Mesenchymal stem cell (in vitro differentiated cells and primary cell): ENCODE results near the gene ZNF592.

Experiments
- DNase-seq: peaks from one replicate; pipeline ENCODE4 v3.0.0-alpha.2; 2013
- H2AFZ ChIP-seq: one replicate; pipeline ENCODE4 v1.6.1; 2013; ENCODE audit warnings: low read depth, mild to moderate bottlenecking, control low read depth, inconsistent platforms, low read length, moderate library complexity
- H2AK5ac ChIP-seq: 2 replicates; pipeline ENCODE4 v1.6.1; 2013; ENCODE audit warnings: low read length, moderate library complexity, mild to moderate bottlenecking, inconsistent platforms; ENCODE audit not compliant: severe bottlenecking
- H2BK120ac ChIP-seq: one replicate; pipeline ENCODE4 v1.6.1; 2013; ENCODE audit warnings: low read depth, mild to moderate bottlenecking, inconsistent platforms, low read length, moderate library complexity
- H2BK12ac ChIP-seq, 2 experiments: one replicate each; pipeline ENCODE4 v1.6.1; 2013; ENCODE audit warnings: inconsistent platforms in 2 of 2, low read length in 2 of 2, mild to moderate bottlenecking in 2 of 2, moderate library complexity in 2 of 2, control low read depth in 1 of 2
- H2BK15ac ChIP-seq: one replicate; pipeline ENCODE4 v1.6.1; 2013; ENCODE audit warnings: mild to moderate bottlenecking, low read depth, inconsistent platforms; ENCODE audit not compliant: poor library complexity, severe bottlenecking
- H2BK5ac ChIP-seq: 2 replicates; pipeline ENCODE4 v1.6.1; 2013; ENCODE audit warnings: low read depth, mild to moderate bottlenecking, low read length, control low read depth, inconsistent platforms; ENCODE audit not compliant: poor library complexity, severe bottlenecking
- H3K14ac ChIP-seq, 2 experiments: one replicate each; pipeline ENCODE4 v1.6.1; 2013; ENCODE audit warnings: inconsistent platforms in 2 of 2, low read length in 2 of 2, control low read depth in 1 of 2, mild to moderate bottlenecking in 1 of 2, moderate library complexity in 1 of 2
- H3K18ac ChIP-seq, 2 experiments: one replicate each; pipeline ENCODE4 v1.6.1; 2013; ENCODE audit warnings: inconsistent platforms in 2 of 2, low read length in 2 of 2, control low read depth in 1 of 2, low read depth in 1 of 2, mild to moderate bottlenecking in 1 of 2
- H3K23ac ChIP-seq, 2 experiments: one replicate each; pipeline ENCODE4 v1.6.1; 2013; ENCODE audit warnings: inconsistent platforms in 2 of 2, low read length in 2 of 2, mild to moderate bottlenecking in 2 of 2, moderate library complexity in 2 of 2, control low read depth in 1 of 2
- H3K27ac ChIP-seq: 2 replicates; pipeline ENCODE4 v1.5.1; 2013; ENCODE audit warnings: mild to moderate bottlenecking, moderate library complexity, low read length, control low read depth, inconsistent platforms; ENCODE audit not compliant: poor library complexity, severe bottlenecking
- H3K27me3 ChIP-seq, 2 experiments: 2 replicates each; pipeline versions ENCODE4 v1.6.1 to v1.7.0; 2013; ENCODE audit warnings: low read length in 2 of 2, mild to moderate bottlenecking in 2 of 2, moderate library complexity in 2 of 2, control low read depth in 1 of 2, inconsistent platforms in 1 of 2; ENCODE audit not compliant: control insufficient read depth in 1 of 2, insufficient read depth in 1 of 2
- H3K36me3 ChIP-seq, 2 experiments: 2 replicates each; pipeline versions ENCODE4 v1.6.1 to v1.7.0; 2013; ENCODE audit warnings: low read length in 2 of 2, control low read depth in 1 of 2, inconsistent platforms in 1 of 2, low read depth in 1 of 2, mild to moderate bottlenecking in 1 of 2; ENCODE audit not compliant: insufficient read depth in 2 of 2, control insufficient read depth in 1 of 2
- H3K4ac ChIP-seq, 2 experiments: one replicate each; pipeline ENCODE4 v1.6.1; 2013; ENCODE audit warnings: inconsistent platforms in 2 of 2, low read length in 2 of 2, mild to moderate bottlenecking in 2 of 2, moderate library complexity in 2 of 2, control low read depth in 1 of 2, low read depth in 1 of 2
- H3K4me1 ChIP-seq: 2 replicates; pipeline ENCODE4 v1.6.1; 2013; ENCODE audit warnings: low read depth, low read length, control low read depth; ENCODE audit not compliant: control insufficient read depth, insufficient read depth
- H3K4me2 ChIP-seq: 2 replicates; pipeline ENCODE4 v1.6.1; 2013; ENCODE audit warnings: low read length, mild to moderate bottlenecking, inconsistent platforms; ENCODE audit not compliant: poor library complexity, severe bottlenecking
- H3K4me3 ChIP-seq, 2 experiments: 2 replicates each; pipeline versions ENCODE4 v1.5.1 to v1.7.0; 2013; ENCODE audit warnings: low read length in 2 of 2, mild to moderate bottlenecking in 2 of 2, control low read depth in 1 of 2, low read depth in 1 of 2; ENCODE audit not compliant: insufficient read depth in 1 of 2
- H3K79me1 ChIP-seq: replicated peaks from 2 replicates; pipeline ENCODE4 v1.6.1; 2013; ENCODE audit warnings: mild to moderate bottlenecking, control low read depth, low read length, inconsistent platforms; ENCODE audit not compliant: poor library complexity, severe bottlenecking
- H3K9ac ChIP-seq: 2 replicates; pipeline ENCODE4 v1.7.0; 2013; ENCODE audit warnings: mild to moderate bottlenecking, low read length, moderate library complexity
- H3K9me3 ChIP-seq: 2 replicates; pipeline ENCODE4 v1.7.0; 2013; ENCODE audit warnings: mild to moderate bottlenecking, low read length; ENCODE audit not compliant: control insufficient read depth
- H4K8ac ChIP-seq: one replicate; pipeline ENCODE4 v1.6.1; 2013; ENCODE audit warnings: inconsistent platforms, mild to moderate bottlenecking, low read length, moderate library complexity
- H4K91ac ChIP-seq: one replicate; pipeline ENCODE4 v1.6.1; 2013; ENCODE audit warnings: mild to moderate bottlenecking, low read length, inconsistent platforms
- WGBS: methylation state at CpG from one replicate; pipeline ENCODE4 v1.1.7; 2013; ENCODE audit warnings: mixed read lengths; 5-methylcytosine and 5-hydroxymethylcytosine counted together

ZNF592 gene

DNA sequence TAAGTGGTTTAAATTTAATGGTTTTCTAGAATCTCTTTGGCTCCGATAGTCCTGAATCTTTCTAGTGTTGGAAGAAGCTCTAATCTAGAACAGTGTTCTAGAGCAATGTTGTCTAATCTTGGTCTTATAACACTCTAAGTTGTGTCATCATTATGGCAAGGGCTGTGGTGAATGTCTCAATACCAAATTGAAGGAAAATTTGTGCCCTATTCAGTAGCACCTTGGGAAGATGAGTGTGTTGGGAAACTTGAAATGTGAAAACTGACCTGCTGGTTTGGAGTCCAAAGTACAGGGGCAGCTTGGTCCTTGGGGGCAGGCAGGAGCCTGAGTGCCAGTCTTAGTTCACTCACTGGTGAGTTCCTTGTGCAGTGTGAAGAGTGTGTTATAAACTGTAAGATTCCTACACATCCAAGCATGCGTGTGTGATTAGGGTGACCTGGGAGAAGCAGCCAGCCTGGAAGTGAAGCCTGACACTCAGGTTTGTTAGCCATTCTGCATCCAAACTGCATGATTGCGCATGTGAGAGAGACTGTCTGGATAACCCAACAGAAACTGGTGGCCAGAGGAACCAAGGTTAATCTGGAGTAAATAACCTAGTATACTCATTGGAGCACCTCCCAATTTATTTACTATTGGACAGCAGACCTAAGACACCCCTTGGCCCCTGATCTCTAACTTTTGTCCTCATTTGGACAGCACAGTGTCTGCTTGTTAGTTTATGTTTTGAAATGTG, 14.6 kb downstream of the ZNF592 start:
- Histone ChIP-seq H3K9ac (no peak overlapping the region), H3K36me3 (peaks cover 9 to 26% of the 10 kb centered on the region in 2 experiments), H3K23ac (no peak overlapping the region), H2AK5ac (no peak overlapping the region), H4K91ac (no peak overlapping the region), H3K4me2 (no peak overlapping the region), H3K9me3 (no peaks in the 10 kb centered on the region), H3K18ac (no peak overlapping the region), H3K14ac (no peak overlapping the region), H3K79me1 (peaks cover 4% of the 10 kb centered on the region), H4K8ac (no peak overlapping the region), H2BK12ac (no peak overlapping the region), H3K4me3 (no peak overlapping the region), H2BK5ac (no peak overlapping the region), H2BK15ac (no peak overlapping the region), H3K27ac (no peak overlapping the region), H3K4ac (no peak overlapping the region), H2BK120ac (no peak overlapping the region), H2AFZ (no peak overlapping the region), H3K27me3 (no peaks in the 10 kb centered on the region), H3K4me1 (peaks cover 13% of the 10 kb centered on the region)
- DNase-seq = no peak
- 97% methylated on average over 3 of the region's 3 CpGs for WGBS

DNA sequence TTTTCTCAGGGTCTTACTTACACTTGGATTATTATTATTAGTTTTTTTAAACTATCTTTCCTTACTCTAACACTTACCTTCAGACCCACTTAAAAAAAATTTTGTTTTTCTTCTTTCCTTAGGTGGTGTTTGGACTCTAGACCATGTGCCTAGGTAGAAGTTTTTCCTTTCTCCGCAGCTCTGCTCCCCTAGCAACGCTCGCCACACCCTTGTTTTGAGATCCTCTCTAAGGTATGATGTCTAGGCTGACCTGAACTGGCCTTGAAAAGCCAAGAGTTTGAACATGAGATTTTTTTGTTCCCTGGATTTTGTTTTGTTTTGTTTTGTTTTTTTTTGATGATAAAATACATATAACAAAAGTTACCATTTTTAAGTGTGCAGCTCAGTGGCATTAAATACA, 16.2 kb downstream of the ZNF592 start:
- no peak overlapping the region for H3K4me3 ChIP-seq
- no peak overlapping the region for H2BK15ac ChIP-seq
- no peaks in the 10 kb centered on the region for H3K9me3 ChIP-seq
- H3K27me3 ChIP-seq = no peaks in the 10 kb centered on the region
- no peak overlapping the region for H2BK120ac ChIP-seq
- no peak overlapping the region for H3K4ac ChIP-seq
- H3K27ac ChIP-seq = no peak overlapping the region
- H3K9ac ChIP-seq = no peak overlapping the region
- no peak overlapping the region for H3K23ac ChIP-seq
- WGBS = 92% methylated on average over 3 of the region's 3 CpGs
- peaks cover 13% of the 10 kb centered on the region for H3K4me1 ChIP-seq
- peaks cover 8% of the 10 kb centered on the region for H3K79me1 ChIP-seq
- no peak overlapping the region for H2AFZ ChIP-seq
- H2AK5ac ChIP-seq = no peak overlapping the region
- no peak overlapping the region for H3K18ac ChIP-seq
- no peak overlapping the region for H3K14ac ChIP-seq
- DNase-seq = no peak
- H4K91ac ChIP-seq = no peak overlapping the region
- H3K36me3 ChIP-seq = peaks cover 13 to 42% of the 10 kb centered on the region in 2 experiments
- H4K8ac ChIP-seq = no peak overlapping the region
- no peak overlapping the region for H2BK5ac ChIP-seq
- H3K4me2 ChIP-seq = no peak overlapping the region
- H2BK12ac ChIP-seq = no peak overlapping the region

DNA sequence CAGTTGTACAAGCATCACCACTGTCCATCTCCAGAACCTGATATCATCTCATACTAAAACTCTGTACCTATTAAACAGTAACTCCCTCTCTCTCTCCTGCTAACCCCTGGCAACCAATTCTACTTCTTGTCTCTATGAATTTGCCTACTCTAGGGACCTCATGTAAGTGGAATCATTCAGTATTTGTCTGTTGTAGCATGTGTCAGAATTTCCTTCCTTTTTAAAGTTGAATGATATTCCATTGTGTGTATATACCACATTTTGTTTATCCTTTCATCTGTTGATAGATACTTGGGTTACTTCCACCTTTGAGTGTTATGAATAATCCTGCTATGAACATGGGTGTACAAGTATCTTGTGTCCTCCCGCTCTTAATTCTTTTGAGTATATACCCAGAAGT, 16.6 kb downstream of the ZNF592 start:
- Histone ChIP-seq H3K27me3 (no peaks in the 10 kb centered on the region), H4K8ac (no peak overlapping the region), H2AK5ac (no peak overlapping the region), H3K9ac (no peak overlapping the region), H3K4me3 (no peak overlapping the region), H3K9me3 (no peaks in the 10 kb centered on the region), H3K4me1 (peaks cover 11% of the 10 kb centered on the region), H4K91ac (no peak overlapping the region), H3K36me3 (peaks cover 16 to 46% of the 10 kb centered on the region in 2 experiments), H3K4ac (no peak overlapping the region), H2BK15ac (no peak overlapping the region), H2BK12ac (no peak overlapping the region), H3K4me2 (no peak overlapping the region), H3K27ac (no peak overlapping the region), H2BK120ac (no peak overlapping the region), H3K18ac (no peak overlapping the region), H3K23ac (no peak overlapping the region), H2AFZ (no peak overlapping the region), H3K14ac (no peak overlapping the region), H2BK5ac (no peak overlapping the region), H3K79me1 (peaks cover 11% of the 10 kb centered on the region)
- DNase-seq = no peak
- WGBS = 100% methylated on average over 1 of the region's 1 CpG

DNA sequence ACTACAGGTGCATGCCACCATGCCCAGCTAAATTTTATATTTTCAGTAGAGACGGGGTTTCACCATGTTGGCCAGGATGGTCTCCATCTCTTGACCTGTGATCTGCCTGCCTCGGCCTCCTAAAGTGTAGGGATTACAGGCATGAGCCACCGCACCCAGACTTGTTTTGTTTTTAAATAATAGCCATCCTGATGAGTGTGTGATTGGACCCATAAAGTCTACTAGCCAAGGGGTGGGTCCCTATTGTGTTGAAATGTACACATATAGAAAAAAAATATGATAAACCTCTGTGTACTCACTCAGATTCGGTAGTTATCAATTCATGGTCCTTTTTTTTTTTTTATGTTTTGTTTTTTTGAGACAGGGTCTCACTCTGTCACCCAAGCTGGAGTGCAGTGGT, 17.3 kb downstream of the ZNF592 start:
- no peak overlapping the region for H3K23ac ChIP-seq
- peaks cover 16 to 51% of the 10 kb centered on the region in 2 experiments for H3K36me3 ChIP-seq
- no peak overlapping the region for H3K14ac ChIP-seq
- no peak for DNase-seq
- H2BK5ac ChIP-seq = no peak overlapping the region
- no peaks in the 10 kb centered on the region for H3K9me3 ChIP-seq
- H2BK120ac ChIP-seq = no peak overlapping the region
- no peaks in the 10 kb centered on the region for H3K27me3 ChIP-seq
- H3K79me1 ChIP-seq = peaks cover 9% of the 10 kb centered on the region
- no peak overlapping the region for H3K27ac ChIP-seq
- H3K18ac ChIP-seq = no peak overlapping the region
- peaks cover 9% of the 10 kb centered on the region for H3K4me1 ChIP-seq
- no peak overlapping the region for H3K4ac ChIP-seq
- H4K91ac ChIP-seq = no peak overlapping the region
- no peak overlapping the region for H3K4me2 ChIP-seq
- H3K4me3 ChIP-seq = no peak overlapping the region
- WGBS = 93% methylated on average over 3 of the region's 4 CpGs
- H2BK12ac ChIP-seq = no peak overlapping the region
- H4K8ac ChIP-seq = no peak overlapping the region
- no peak overlapping the region for H2AK5ac ChIP-seq
- no peak overlapping the region for H2BK15ac ChIP-seq
- no peak overlapping the region for H2AFZ ChIP-seq
- H3K9ac ChIP-seq = no peak overlapping the region
